Neural cell (in vitro differentiated cells): ENCODE measurements around the gene PSMD13. TPM values are rescaled to one million over a fixed set of nuclear protein-coding genes. Genes with fewer than 3 reads are reported as not detected.

Experiments
- H2AFZ ChIP-seq: fragments of 200-600, 300-800 bp; sonication (generic), shearing (Covaris generic); 2 replicates; pipeline ENCODE4 v1.6.0; 2014; ENCODE audit warnings: low read depth, mild to moderate bottlenecking, antibody characterized with exemption, low read length, moderate library complexity
- H3F3A ChIP-seq: fragments of 200-600 bp; shearing (Covaris generic); 2 replicates; pipeline ENCODE4 v1.6.1; 2016; ENCODE audit warnings: mild to moderate bottlenecking, moderate library complexity, mixed read lengths, antibody characterized with exemption, low read length; ENCODE audit not compliant: insufficient read depth, poor library complexity, severe bottlenecking
- H3K27ac ChIP-seq: fragments of 200-600, 300-800 bp; sonication (generic), shearing (Covaris generic); 2 replicates; pipeline ENCODE4 v1.5.1; 2014; ENCODE audit warnings: mild to moderate bottlenecking, low read length, moderate library complexity
- H3K27me3 ChIP-seq: fragments of 300-800, 200-600 bp; sonication (generic), shearing (Covaris generic); 2 replicates; pipeline ENCODE4 v1.6.0; 2014; ENCODE audit warnings: mild to moderate bottlenecking, low read depth, low read length, moderate library complexity; ENCODE audit not compliant: insufficient read depth
- H3K36me3 ChIP-seq: fragments of 300-800, 200-600 bp; sonication (generic), shearing (Covaris generic); 2 replicates; pipeline ENCODE4 v1.5.1; 2014; ENCODE audit warnings: mild to moderate bottlenecking, antibody characterized with exemption, low read length, moderate library complexity; ENCODE audit not compliant: insufficient read depth
- H3K4me2 ChIP-seq: fragments of 300-800, 200-600 bp; sonication (generic), shearing (Covaris generic); 2 replicates; pipeline ENCODE4 v1.6.0; 2014; ENCODE audit warnings: mild to moderate bottlenecking, low read length
- H3K4me3 ChIP-seq: fragments of 300-800, 200-600 bp; sonication (generic), shearing (Covaris generic); 2 replicates; pipeline ENCODE4 v1.5.1; 2014; ENCODE audit warnings: mild to moderate bottlenecking, low read length, moderate library complexity
- H3K79me2 ChIP-seq: fragments of 200-600 bp; shearing (Covaris generic); replicated peaks from 2 replicates; pipeline ENCODE4 v1.6.0; 2014; ENCODE audit warnings: mild to moderate bottlenecking, low read length, moderate library complexity; ENCODE audit not compliant: insufficient read depth
- H3K9ac ChIP-seq: fragments of 300-800, 200-600 bp; sonication (generic), shearing (Covaris generic); 2 replicates; pipeline ENCODE4 v1.6.1; 2016; ENCODE audit warnings: mild to moderate bottlenecking, low read length, mixed read lengths
- H3K9me2 ChIP-seq: fragments of 200-600 bp; shearing (Covaris generic); 2 replicates; pipeline ENCODE4 v1.6.1; 2016; ENCODE audit warnings: mild to moderate bottlenecking, low read length, mixed read lengths; ENCODE audit not compliant: insufficient read depth
- H3K9me3 ChIP-seq: fragments of 200-600, 300-800 bp; sonication (generic), shearing (Covaris generic); 2 replicates; pipeline ENCODE4 v1.6.1; 2016; ENCODE audit warnings: mild to moderate bottlenecking, mixed run types, low read length, moderate library complexity, mixed read lengths
- H4K20me1 ChIP-seq: fragments of 200-600 bp; shearing (Covaris generic); 2 replicates; pipeline ENCODE4 v1.6.1; 2016; ENCODE audit warnings: mild to moderate bottlenecking, mixed run types; ENCODE audit not compliant: insufficient read depth
- CTCF ChIP-seq: fragments of 450-650 bp; IDR thresholded peaks from 2 replicates; pipeline ENCODE4 v1.5.1; 2014; ENCODE audit warnings: antibody characterized with exemption, mild to moderate bottlenecking, moderate library complexity; ENCODE audit not compliant: poor library complexity, severe bottlenecking
- EP300 ChIP-seq: fragments of 450-650 bp; conservative IDR thresholded peaks from 2 replicates; pipeline ENCODE4 v1.6.1; 2014; ENCODE audit warnings: antibody characterized with exemption, mild to moderate bottlenecking, moderate library complexity; ENCODE audit not compliant: poor library complexity, severe bottlenecking
- EZH2 ChIP-seq: fragments of 200-600, 300-800 bp; shearing (Covaris generic), sonication (generic); IDR thresholded peaks from 2 replicates; pipeline ENCODE4 v1.6.1; 2014; ENCODE audit warnings: antibody characterized with exemption, low read length, borderline replicate concordance, mild to moderate bottlenecking; ENCODE audit not compliant: insufficient read depth, poor library complexity, severe bottlenecking
- MXI1 ChIP-seq: fragments of 450-650 bp; conservative IDR thresholded peaks from 2 replicates; pipeline ENCODE4 v1.6.1; 2014; ENCODE audit warnings: antibody characterized with exemption, mild to moderate bottlenecking; ENCODE audit not compliant: poor library complexity, severe bottlenecking
- POLR2AphosphoS5 ChIP-seq: IDR thresholded peaks from 2 replicates; pipeline ENCODE4 v1.6.1; 2012
- RAD21 ChIP-seq: fragments of 450-650 bp; conservative IDR thresholded peaks from 2 replicates; pipeline ENCODE4 v1.6.1; 2014; ENCODE audit warnings: antibody characterized with exemption, mild to moderate bottlenecking, moderate library complexity
- REST ChIP-seq: IDR thresholded peaks from 2 replicates; pipeline ENCODE4 v1.6.1; 2012; ENCODE audit warnings: borderline replicate concordance
- SMC3 ChIP-seq: fragments of 450-650 bp; conservative IDR thresholded peaks from 2 replicates; pipeline ENCODE4 v1.6.1; 2014; ENCODE audit warnings: antibody characterized with exemption, mild to moderate bottlenecking, moderate library complexity; ENCODE audit not compliant: poor library complexity
- TAF1 ChIP-seq: IDR thresholded peaks from 2 replicates; pipeline ENCODE4 v1.6.1; 2012; ENCODE audit warnings: low read depth
- polyA plus RNA-seq: library from polyadenylated mRNA; depleted of rRNA; stranded (reverse); fragments of >200 nt; gene quantifications from 2 replicates; pipeline ENCODE4 v1.2.3, GENCODE V29; 2014

Gene PSMD13
- polyA plus RNA-seq, 1 donor from 2014 or later, result 183 TPM

GRCh38 chr11:211741-212140 lies 25.0 kb upstream of the PSMD13 start:
- Histone ChIP-seq H3K36me3 (no peaks in the 10 kb centered on the region), H3F3A (no peaks in the 10 kb centered on the region), H3K9me2 (no peaks in the 10 kb centered on the region), H3K27me3 (no peaks in the 10 kb centered on the region), H2AFZ (no peak overlapping the region), H3K9ac (no peak overlapping the region), H3K4me2 (no peak overlapping the region), H3K79me2 (peaks cover 18% of the 10 kb centered on the region), H4K20me1 (peaks cover 3% of the 10 kb centered on the region), H3K4me3 (no peak overlapping the region), H3K27ac (no peak overlapping the region), H3K9me3 (no peaks in the 10 kb centered on the region)
- TF ChIP-seq TAF1, result no peak
- no peak for TF ChIP-seq SMC3
- no peak for TF ChIP-seq EZH2
- no peak for TF ChIP-seq RAD21
- no peak for TF ChIP-seq MXI1
- no peak for TF ChIP-seq CTCF
- TF ChIP-seq REST, result no peak
- TF ChIP-seq EP300, result no peak
- TF ChIP-seq POLR2AphosphoS5, result no peak

- Histone ChIP-seq H3K9me2 (no peaks in the 10 kb centered on the region), H3K9ac (no peak overlapping the region), H3K4me3 (no peak overlapping the region), H4K20me1 (peaks cover 3% of the 10 kb centered on the region), H2AFZ (no peak overlapping the region), H3K27ac (no peak overlapping the region), H3K4me2 (no peak overlapping the region), H3K27me3 (no peaks in the 10 kb centered on the region), H3F3A (no peaks in the 10 kb centered on the region), H3K79me2 (peaks cover 17% of the 10 kb centered on the region), H3K9me3 (no peaks in the 10 kb centered on the region), H3K36me3 (no peaks in the 10 kb centered on the region)
- TF ChIP-seq REST (no peak), EP300 (no peak), CTCF (no peak), RAD21 (no peak), EZH2 (no peak), POLR2AphosphoS5 (no peak), SMC3 (no peak), MXI1 (no peak), TAF1 (no peak)
Observed at GRCh38 chr11:212150-213100, 24.4 kb upstream of the PSMD13 start.
